Fibroblast of the conjunctiva (primary cell): Measurements from ENCODE around the gene HAS3.

Experiments
- DNase-seq: peaks from one replicate; pipeline ENCODE4 v3.0.0-alpha.2; 2010; ENCODE audit warnings: low read depth

The HAS3 gene

GRCh38 chr16:69089091-69089910 lies 16.2 kb upstream of the HAS3 start:
- DNase-seq = no peak

GRCh38 chr16:69093974-69094373 lies 11.5 kb upstream of the HAS3 start:
- no peak for DNase-seq

GRCh38 chr16:69094501-69094900 lies 11.0 kb upstream of the HAS3 start:
- DNase-seq = no peak

- DNase-seq = no peak
These were observed 10.3 kb upstream of the HAS3 start for GRCh38 chr16:69095193-69095592.

GRCh38 chr16:69100071-69100691 lies 5.3 kb upstream of the HAS3 start:
- DNase-seq = no peak

- DNase-seq = no peak
These were observed 1.2 kb downstream of the HAS3 start for GRCh38 chr16:69106491-69107315.

- DNase-seq = no peak
These were observed 2.0 kb downstream of the HAS3 start for GRCh38 chr16:69107316-69107962.

- no peak for DNase-seq
These were observed 2.8 kb downstream of the HAS3 start for GRCh38 chr16:69108064-69108904.

- no peak for DNase-seq
These were observed 3.4 kb downstream of the HAS3 start for GRCh38 chr16:69108905-69109252.

DNA sequence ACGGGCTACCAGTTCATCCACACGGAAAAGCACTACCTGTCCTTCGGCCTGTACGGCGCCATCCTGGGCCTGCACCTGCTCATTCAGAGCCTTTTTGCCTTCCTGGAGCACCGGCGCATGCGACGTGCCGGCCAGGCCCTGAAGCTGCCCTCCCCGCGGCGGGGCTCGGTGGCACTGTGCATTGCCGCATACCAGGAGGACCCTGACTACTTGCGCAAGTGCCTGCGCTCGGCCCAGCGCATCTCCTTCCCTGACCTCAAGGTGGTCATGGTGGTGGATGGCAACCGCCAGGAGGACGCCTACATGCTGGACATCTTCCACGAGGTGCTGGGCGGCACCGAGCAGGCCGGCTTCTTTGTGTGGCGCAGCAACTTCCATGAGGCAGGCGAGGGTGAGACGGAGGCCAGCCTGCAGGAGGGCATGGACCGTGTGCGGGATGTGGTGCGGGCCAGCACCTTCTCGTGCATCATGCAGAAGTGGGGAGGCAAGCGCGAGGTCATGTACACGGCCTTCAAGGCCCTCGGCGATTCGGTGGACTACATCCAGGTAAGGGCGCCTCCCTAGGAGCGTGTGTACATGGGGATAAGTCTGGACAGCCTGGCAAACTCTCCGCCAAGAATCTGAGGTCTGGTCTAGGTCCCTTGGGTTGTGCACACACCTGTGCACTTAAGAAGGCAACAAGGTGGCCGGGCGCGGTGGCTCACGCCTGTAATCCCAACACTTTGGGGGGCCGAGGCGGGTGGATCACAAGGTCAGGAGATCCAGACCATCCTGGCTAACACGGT lies 4.2 kb downstream of the HAS3 start:
- no peak for DNase-seq

- no peak for DNase-seq
These were observed 5.0 kb downstream of the HAS3 start for GRCh38 chr16:69110406-69110805.

DNA sequence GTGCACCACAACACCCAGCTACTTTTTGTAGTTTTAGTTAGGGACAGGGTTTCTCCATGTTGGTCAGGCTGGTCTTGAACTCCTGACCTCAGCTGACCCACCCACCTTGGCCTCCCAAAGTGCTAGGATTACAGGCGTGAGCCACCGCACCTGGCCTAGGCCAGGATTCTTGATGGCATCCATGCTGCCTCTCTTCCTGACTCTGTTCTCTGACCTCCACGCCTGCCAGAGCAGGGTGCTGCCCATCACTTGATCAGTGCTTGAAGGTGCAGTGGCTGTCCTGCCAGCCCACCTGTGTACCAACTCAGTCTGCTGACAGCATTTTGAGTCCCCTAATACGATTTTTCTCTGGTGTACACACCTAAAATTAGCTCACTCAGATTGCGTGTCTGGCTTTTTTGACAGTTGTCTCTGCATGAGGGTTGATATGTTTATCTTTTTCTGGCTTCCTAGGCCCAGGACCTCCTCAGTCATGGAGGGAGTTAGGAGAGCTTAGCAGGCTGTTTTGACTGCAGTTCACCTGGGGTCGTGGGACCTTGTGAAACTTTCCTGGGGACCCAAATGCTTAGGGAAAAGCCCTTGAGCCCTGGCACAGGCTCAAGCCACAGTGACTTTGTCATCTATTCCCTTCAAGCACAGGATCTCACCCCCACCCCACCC lies 5.9 kb downstream of the HAS3 start:
- DNase-seq = no peak

DNA sequence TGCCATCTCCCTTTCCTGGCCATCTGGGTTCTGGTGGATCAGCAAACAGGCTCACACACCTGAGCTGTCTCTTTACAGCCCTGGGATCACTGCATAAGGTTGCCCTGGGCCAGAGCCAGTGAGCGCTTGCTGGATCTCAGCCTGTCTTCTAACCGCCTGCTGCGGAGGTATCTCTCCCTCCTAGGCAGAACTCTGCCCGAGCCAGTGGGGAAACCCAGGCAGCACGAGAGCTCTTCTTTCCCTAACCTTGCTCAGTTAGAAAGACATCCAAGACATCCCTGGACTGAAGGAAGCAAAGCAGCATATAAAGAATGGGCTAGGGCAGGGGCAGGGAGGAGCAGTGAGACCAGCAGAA lies 6.4 kb downstream of the HAS3 start:
- no peak for DNase-seq

- no peak for DNase-seq
These were observed 7.1 kb downstream of the HAS3 start for GRCh38 chr16:69112285-69113129.

- DNase-seq = no peak
These were observed 7.8 kb downstream of the HAS3 start for GRCh38 chr16:69113216-69113615.

DNA sequence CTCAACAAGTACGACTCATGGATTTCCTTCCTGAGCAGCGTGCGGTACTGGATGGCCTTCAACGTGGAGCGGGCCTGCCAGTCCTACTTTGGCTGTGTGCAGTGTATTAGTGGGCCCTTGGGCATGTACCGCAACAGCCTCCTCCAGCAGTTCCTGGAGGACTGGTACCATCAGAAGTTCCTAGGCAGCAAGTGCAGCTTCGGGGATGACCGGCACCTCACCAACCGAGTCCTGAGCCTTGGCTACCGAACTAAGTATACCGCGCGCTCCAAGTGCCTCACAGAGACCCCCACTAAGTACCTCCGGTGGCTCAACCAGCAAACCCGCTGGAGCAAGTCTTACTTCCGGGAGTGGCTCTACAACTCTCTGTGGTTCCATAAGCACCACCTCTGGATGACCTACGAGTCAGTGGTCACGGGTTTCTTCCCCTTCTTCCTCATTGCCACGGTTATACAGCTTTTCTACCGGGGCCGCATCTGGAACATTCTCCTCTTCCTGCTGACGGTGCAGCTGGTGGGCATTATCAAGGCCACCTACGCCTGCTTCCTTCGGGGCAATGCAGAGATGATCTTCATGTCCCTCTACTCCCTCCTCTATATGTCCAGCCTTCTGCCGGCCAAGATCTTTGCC lies 9.0 kb downstream of the HAS3 start:
- no peak for DNase-seq

GRCh38 chr16:69114976-69115355 lies 9.5 kb downstream of the HAS3 start:
- DNase-seq = no peak

DNA sequence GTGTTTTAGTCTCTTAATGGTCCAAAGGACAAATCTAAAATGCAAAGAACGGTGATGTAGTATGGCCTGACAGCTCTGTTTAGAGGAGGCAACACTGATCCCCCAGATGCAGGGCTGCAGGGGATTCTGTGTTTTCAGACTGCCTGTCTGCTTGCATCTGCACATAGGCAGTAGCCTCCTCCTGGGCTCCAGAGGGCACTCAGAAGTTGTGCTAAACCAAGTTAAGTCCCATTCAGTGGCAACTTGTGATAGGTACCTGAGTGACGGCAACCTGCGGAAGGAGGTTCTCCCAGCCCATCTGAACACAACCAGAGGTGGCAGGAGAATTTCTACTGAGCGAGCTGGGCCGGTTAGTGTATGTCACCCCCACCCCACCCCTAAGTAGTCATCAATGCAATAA lies 9.9 kb downstream of the HAS3 start:
- no peak for DNase-seq

DNA sequence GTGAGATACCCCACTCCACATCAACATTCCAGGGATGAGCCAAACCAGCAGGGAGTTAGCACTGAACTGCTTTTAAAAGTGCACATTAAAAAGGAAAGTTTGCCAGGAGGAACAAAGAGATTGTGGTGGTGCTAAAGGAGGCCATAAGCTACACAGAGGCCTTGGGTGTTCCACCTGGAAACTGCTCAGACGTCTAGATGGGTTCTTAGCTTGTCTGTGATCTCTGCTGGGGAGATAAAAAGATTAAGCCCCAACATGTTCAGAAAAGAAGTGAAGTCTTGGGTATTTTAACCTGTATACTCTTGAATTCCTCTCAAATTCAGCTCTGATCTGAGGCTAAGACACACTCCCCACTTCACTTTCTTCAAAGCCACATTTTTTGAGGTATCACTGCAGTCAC lies 10.4 kb downstream of the HAS3 start:
- DNase-seq = no peak
